GM23248 (cell line): ENCODE data around the gene OMP.

Experiments used
- EZH2 ChIP-seq: fragments of 200-600 bp; sonication (generic); IDR thresholded peaks from 2 replicates; pipeline ENCODE4 v1.6.1; 2018; ENCODE audit warnings: antibody characterized with exemption, mild to moderate bottlenecking; ENCODE audit not compliant: insufficient read depth, poor library complexity, severe bottlenecking
- EZH2phosphoT487 ChIP-seq: fragments of 200-600 bp; sonication (generic); IDR thresholded peaks from 2 replicates; pipeline ENCODE4 v1.6.1; 2018; ENCODE audit warnings: antibody characterized with exemption, moderate library complexity, mild to moderate bottlenecking, low read depth; ENCODE audit not compliant: insufficient read depth

GRCh38 chr11:77053217-77054015, 49.2 kb upstream of the OMP start:
- TF ChIP-seq EZH2 (no peak), EZH2phosphoT487 (no peak)
